Body of pancreas (tissue), 4 donors: ENCODE data around the gene MRPL10. TPM values are rescaled to one million over a fixed set of nuclear protein-coding genes. Genes with fewer than 3 reads are reported as not detected.

Experiments
- ATAC-seq: fragments of 150-250 bp; one replicate; pipeline ENCODE4 v1.9.1; 2016
- DNase-seq, 4 donors: peaks; one replicate each; pipeline ENCODE4 v3.0.0-alpha.2; 2019
- H3K27ac ChIP-seq, 4 donors: fragments of 200-600 bp; sonication (generic); 1 replicate in 3 of 4; 2 replicates in 1 of 4; pipeline versions ENCODE4 v1.5.1 to v1.6.1; 2016 to 2019; ENCODE audit warnings: mild to moderate bottlenecking in 1 of 4, mixed read lengths in 1 of 4, moderate library complexity in 1 of 4
- H3K27me3 ChIP-seq, 2 donors: fragments of 200-600 bp; sonication (generic); one replicate each; pipeline ENCODE4 v1.6.0; 2016; ENCODE audit warnings: mild to moderate bottlenecking in 1 of 2
- H3K36me3 ChIP-seq, 2 donors: fragments of 200-600 bp; sonication (generic); replicated peaks in 1 of 2; 2 replicates each; pipeline ENCODE4 v1.5.1; 2016; ENCODE audit warnings: low read depth in 2 of 2; ENCODE audit not compliant: insufficient read depth in 1 of 2
- H3K4me1 ChIP-seq: fragments of 200-600 bp; sonication (generic); one replicate; pipeline ENCODE4 v1.6.0; 2016
- H3K4me3 ChIP-seq, 2 donors: fragments of 200-600 bp; sonication (generic); 1 replicate in 1 of 2; 2 replicates in 1 of 2; pipeline ENCODE4 v1.5.1; 2016 to 2019
- H3K9me3 ChIP-seq, 3 donors: fragments of 200-600 bp; sonication (generic); 1 replicate in 2 of 3; 2 replicates in 1 of 3; pipeline ENCODE4 v1.5.1; 2016
- POLR2A ChIP-seq, 3 donors: fragments of 450-650 bp; IDR thresholded peaks; one replicate each; pipeline ENCODE4 v1.6.1; 2016; ENCODE audit warnings: antibody characterized with exemption in 3 of 3, mild to moderate bottlenecking in 2 of 3
- WGBS, 2 donors: methylation state at CpG; one replicate each; pipeline ENCODE4 v1.1.5; 2017; 5-methylcytosine and 5-hydroxymethylcytosine counted together
- intact Hi-C: fragments of 100-400 bp; cut with DNase I; formaldehyde crosslinking; loops from one replicate; pipeline ENCODE4 v1.15.1; 2023
- total RNA-seq, 2 donors: library from RNA; depleted of rRNA; stranded (reverse); fragments of >200 nt; gene quantifications; one replicate each; pipeline ENCODE4 v1.1.0, GENCODE V29; 2016
- TF ChIP-seq, protein P1 (sequence below), 7 experiments: fragments of 450-650 bp in 4 of 7; fragments of 200-600 bp in 3 of 7; sonication (generic) in 3 of 7; IDR thresholded peaks; one replicate each; pipeline ENCODE4 v1.5.1; 2016 to 2019; ENCODE audit warnings: antibody characterized with exemption in 7 of 7

Gene MRPL10
- total RNA-seq, 2 donors from 2014 or later, result 4.3 to 29.8 TPM

DNA sequence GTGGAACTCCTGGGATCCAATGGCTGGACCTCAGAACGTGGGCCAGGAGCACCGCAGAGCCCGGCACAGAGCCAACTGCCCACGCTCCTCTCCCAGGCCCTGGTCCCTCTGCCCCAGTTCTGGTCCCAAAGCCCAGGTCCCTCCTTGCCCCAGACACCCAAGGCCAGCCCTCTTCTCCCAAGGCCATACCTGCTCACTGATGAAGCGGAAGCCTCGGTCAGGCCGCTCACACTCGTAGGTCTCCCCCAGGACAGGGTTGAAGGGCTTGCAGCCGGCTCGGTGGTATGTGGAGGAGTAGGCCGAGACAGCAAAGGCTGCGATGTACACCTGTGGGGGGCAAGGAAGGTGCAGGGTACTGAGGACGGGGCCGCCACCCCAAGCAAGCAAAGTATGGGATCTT lies 18.3 kb downstream of the MRPL10 start:
- H3K9me3 ChIP-seq, result no peaks in the 10 kb centered on the region
- WGBS, 2 donors, result 89 to 91% methylated on average over 14 of the region's 14 CpGs
- peaks cover 10 to 33% of the 10 kb centered on the region in 2 donors for H3K36me3 ChIP-seq
- intact Hi-C loops, result no loop called here
- peak in 1 of 4 donors; percentile 13 for DNase-seq
- no peak overlapping the region for H3K4me3 ChIP-seq
- H3K27me3 ChIP-seq, result no peaks in the 10 kb centered on the region
- H3K27ac ChIP-seq, result peak overlapping the region in 2 of 4 donors; percentile 81 to 84
- ATAC-seq, result no peak
- TF ChIP-seq POLR2A (IDR thresholded peaks at IDR 0.05), result no peak
- TF ChIP-seq, protein P1, sequence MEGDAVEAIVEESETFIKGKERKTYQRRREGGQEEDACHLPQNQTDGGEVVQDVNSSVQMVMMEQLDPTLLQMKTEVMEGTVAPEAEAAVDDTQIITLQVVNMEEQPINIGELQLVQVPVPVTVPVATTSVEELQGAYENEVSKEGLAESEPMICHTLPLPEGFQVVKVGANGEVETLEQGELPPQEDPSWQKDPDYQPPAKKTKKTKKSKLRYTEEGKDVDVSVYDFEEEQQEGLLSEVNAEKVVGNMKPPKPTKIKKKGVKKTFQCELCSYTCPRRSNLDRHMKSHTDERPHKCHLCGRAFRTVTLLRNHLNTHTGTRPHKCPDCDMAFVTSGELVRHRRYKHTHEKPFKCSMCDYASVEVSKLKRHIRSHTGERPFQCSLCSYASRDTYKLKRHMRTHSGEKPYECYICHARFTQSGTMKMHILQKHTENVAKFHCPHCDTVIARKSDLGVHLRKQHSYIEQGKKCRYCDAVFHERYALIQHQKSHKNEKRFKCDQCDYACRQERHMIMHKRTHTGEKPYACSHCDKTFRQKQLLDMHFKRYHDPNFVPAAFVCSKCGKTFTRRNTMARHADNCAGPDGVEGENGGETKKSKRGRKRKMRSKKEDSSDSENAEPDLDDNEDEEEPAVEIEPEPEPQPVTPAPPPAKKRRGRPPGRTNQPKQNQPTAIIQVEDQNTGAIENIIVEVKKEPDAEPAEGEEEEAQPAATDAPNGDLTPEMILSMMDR (IDR thresholded peaks at IDR 0.05), result no peak
- H3K4me1 ChIP-seq, result peaks cover 52% of the 10 kb centered on the region

- no peak for TF ChIP-seq POLR2A (IDR thresholded peaks at IDR 0.05)
- TF ChIP-seq, protein P1 (IDR thresholded peaks at IDR 0.05), result no peak
- WGBS, 2 donors, result 65 to 68% methylated on average over 17 to 18 of the region's 18 CpGs
- peaks cover 10 to 31% of the 10 kb centered on the region in 2 donors for H3K36me3 ChIP-seq
These were observed 19.0 kb downstream of the MRPL10 start for GRCh38 chr17:47812146-47812920.

DNA sequence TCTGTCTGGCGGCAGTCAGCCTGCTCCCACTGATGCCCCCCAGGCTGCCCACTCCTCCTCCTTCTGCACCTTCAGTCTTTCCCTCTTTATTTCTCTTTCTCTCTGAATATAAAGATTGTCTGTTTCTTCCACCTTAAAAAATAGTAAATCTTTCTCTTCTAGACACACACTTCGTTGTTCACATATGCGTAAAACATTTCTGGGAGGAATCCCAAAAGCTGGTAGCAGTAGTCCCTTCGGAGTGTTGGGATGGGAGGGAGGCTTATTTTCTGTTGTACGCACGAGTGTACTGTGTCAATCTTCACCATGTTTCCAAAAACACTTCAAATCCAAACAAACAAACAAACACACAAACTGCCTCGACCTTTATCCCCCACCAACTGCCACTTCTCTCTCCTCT lies 19.6 kb downstream of the MRPL10 start:
- Histone ChIP-seq H3K4me1 (peaks cover 52% of the 10 kb centered on the region), H3K27ac (peak overlapping the region; percentile 77 to 87 (median 82)), H3K36me3 (peaks cover 6 to 30% of the 10 kb centered on the region in 2 donors), H3K4me3 (no peak overlapping the region), H3K27me3 (no peaks in the 10 kb centered on the region), H3K9me3 (no peaks in the 10 kb centered on the region)
- DNase-seq (no peak), ATAC-seq (no peak)
- intact Hi-C loops, result no loop called here
- 41 to 44% methylated on average over 7 of the region's 7 CpGs for WGBS, 2 donors
- TF ChIP-seq, protein P1 (IDR thresholded peaks at IDR 0.05), result no peak
- TF ChIP-seq POLR2A (IDR thresholded peaks at IDR 0.05), result no peak

More at GRCh38 chr17:47812146-47812920, 19.0 kb downstream of the MRPL10 start:
- Histone ChIP-seq H3K27ac (peak overlapping the region; percentile 77 to 87 (median 82)), H3K27me3 (no peaks in the 10 kb centered on the region), H3K4me3 (no peak overlapping the region), H3K9me3 (no peaks in the 10 kb centered on the region), H3K4me1 (peaks cover 52% of the 10 kb centered on the region)
- ATAC-seq (no peak), DNase-seq (peak in 3 of 4 donors; percentile 25 to 61 (median 45))
- intact Hi-C loops, result no loop called here

DNA sequence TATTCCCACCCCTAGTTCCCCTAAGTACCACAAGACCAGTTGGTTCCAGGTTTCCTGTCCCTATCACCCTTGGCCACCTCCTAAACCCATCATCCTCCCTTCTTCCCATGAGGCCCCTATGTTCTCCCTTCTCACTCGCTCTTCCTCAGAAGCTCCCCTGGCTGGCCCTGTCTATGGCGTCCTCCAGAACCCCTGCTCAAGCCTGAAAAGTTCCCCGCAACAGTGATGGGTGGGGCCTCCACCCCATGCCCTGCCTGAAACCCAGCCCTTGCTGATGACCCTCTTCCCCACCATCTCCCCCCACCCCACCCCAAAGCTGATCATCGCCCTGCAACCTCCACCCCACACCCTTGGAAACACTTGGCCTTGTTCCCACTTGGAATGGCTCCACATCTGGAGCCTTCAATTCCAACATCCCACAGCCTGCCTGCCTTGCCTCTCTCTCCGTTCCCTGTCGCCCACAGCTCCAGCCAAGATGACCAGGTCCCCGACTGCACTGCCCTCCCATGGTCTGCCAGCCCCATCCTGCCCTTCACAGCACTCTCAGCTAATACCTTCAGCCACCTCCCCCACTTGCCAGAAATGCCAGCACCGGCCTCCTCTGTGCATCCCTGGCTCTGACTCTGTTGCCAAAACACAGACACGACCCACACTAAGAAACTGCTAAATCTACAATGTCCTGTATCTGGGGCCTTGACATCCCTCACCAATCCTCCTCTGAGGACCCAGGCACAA lies 20.3 kb downstream of the MRPL10 start:
- no peaks in the 10 kb centered on the region for H3K9me3 ChIP-seq
- intact Hi-C loops, result no loop called here
- H3K4me1 ChIP-seq, result peaks cover 52% of the 10 kb centered on the region
- no peak for TF ChIP-seq POLR2A (IDR thresholded peaks at IDR 0.05)
- TF ChIP-seq, protein P1 (IDR thresholded peaks at IDR 0.05), result no peak
- H3K36me3 ChIP-seq, result peaks cover 0 to 25% of the 10 kb centered on the region in 2 donors
- peak; percentile 47 to 67 (median 61) for DNase-seq
- peak overlapping the region; percentile 77 to 87 (median 82) for H3K27ac ChIP-seq
- 30 to 36% methylated on average over 9 of the region's 9 CpGs for WGBS, 2 donors
- H3K4me3 ChIP-seq, result no peak overlapping the region
- H3K27me3 ChIP-seq, result no peaks in the 10 kb centered on the region
- no peak for ATAC-seq
